Endothelial cell of umbilical vein (primary cell): ENCODE measurements around the gene GTSE1.

ENCODE experiments used
- POLR2AphosphoS5 ChIP-seq: IDR thresholded peaks from 2 replicates; pipeline ENCODE4 v1.6.1; 2012; ENCODE audit warnings: low read depth, mild to moderate bottlenecking, control low read depth, low read length, moderate library complexity; ENCODE audit not compliant: insufficient read depth
- TF ChIP-seq, protein P1 (sequence below), 2 donors: IDR thresholded peaks; 1 replicate in 1 of 2; 2 replicates in 1 of 2; pipeline ENCODE4 v1.5.1; 2011; ENCODE audit warnings: low read length in 2 of 2, mild to moderate bottlenecking in 2 of 2, moderate library complexity in 2 of 2, control low read depth in 1 of 2, inconsistent platforms in 1 of 2, low read depth in 1 of 2; ENCODE audit not compliant: insufficient read depth in 1 of 2; ENCODE audit errors: extremely low read depth in 1 of 2

DNA sequence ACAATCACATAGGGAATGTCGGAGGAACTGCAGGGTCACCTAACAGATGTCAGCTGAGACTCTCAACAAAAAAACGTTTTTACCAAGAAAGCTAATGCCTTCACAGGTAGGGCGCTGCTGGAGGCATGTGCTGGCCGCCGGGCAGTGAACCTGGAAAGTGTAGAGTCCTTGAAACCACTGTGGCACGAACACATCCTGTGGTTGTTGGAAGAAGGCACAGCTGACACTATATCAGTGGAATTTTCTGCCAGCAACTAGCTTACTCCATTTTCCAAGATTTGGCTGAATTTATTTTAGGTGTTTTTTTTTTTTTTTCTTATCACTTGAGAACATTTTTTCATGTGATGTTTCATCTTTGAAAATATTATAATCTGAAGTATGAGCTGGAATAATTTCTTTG, 53.0 kb downstream of the GTSE1 start:
- TF ChIP-seq POLR2AphosphoS5, result no peak
- TF ChIP-seq, protein P1, sequence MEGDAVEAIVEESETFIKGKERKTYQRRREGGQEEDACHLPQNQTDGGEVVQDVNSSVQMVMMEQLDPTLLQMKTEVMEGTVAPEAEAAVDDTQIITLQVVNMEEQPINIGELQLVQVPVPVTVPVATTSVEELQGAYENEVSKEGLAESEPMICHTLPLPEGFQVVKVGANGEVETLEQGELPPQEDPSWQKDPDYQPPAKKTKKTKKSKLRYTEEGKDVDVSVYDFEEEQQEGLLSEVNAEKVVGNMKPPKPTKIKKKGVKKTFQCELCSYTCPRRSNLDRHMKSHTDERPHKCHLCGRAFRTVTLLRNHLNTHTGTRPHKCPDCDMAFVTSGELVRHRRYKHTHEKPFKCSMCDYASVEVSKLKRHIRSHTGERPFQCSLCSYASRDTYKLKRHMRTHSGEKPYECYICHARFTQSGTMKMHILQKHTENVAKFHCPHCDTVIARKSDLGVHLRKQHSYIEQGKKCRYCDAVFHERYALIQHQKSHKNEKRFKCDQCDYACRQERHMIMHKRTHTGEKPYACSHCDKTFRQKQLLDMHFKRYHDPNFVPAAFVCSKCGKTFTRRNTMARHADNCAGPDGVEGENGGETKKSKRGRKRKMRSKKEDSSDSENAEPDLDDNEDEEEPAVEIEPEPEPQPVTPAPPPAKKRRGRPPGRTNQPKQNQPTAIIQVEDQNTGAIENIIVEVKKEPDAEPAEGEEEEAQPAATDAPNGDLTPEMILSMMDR (IDR thresholded peaks at IDR 0.05; ENCODE audit: extremely low read depth in 1 of 2, insufficient read depth in 1 of 2, low read depth in 1 of 2, low read length in 2 of 2), result no peak
